ENCODE data around the gene ZNF296. TPM values are rescaled to one million over a fixed set of nuclear protein-coding genes. Genes with fewer than 3 reads are reported as not detected.

ZNF296 gene
- polyA plus RNA-seq, 1 experiment, result 0.09 TPM

DNA sequence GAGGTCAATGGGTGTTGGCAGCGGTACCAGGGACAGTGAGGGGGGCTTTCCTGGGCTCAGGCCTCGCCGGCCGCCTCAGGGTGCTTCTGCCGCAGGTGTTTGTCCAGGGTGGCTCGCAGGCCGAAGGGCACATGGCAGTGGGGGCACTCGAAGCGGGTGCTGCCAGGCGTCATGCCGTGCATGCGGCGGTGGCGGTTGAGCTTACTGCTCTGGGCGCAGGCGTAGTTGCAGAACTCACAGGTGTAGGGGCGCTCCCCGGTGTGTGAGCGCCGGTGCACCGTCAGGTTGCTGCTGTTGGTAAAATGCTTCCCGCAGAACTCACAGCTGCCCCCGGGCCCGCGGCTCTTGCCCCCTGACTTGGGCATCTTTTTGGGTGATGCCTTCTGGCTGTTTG, 4.7 kb downstream of the ZNF296 start:
- peaks cover 23% of the 10 kb centered on the region for H3K36me3 ChIP-seq (ENCODE audit: control insufficient read depth, insufficient read depth, low read length)
- POLR2A ChIA-PET, result no interaction called here
- CTCF ChIA-PET, result interaction anchor here (3.9 kb wide), 1 partner anchor 12 kb away, joined by 19 read pairs; no protein-coding TSS in a partner anchor
- H3K4me3 ChIP-seq (ENCODE audit: low read depth, low read length), result no peak overlapping the region
- no peak for DNase-seq (ENCODE audit: low read depth)
- H3K27me3 ChIP-seq (ENCODE audit: control insufficient read depth, insufficient read depth, low read length), result no peaks in the 10 kb centered on the region
- TF ChIP-seq, protein P1, sequence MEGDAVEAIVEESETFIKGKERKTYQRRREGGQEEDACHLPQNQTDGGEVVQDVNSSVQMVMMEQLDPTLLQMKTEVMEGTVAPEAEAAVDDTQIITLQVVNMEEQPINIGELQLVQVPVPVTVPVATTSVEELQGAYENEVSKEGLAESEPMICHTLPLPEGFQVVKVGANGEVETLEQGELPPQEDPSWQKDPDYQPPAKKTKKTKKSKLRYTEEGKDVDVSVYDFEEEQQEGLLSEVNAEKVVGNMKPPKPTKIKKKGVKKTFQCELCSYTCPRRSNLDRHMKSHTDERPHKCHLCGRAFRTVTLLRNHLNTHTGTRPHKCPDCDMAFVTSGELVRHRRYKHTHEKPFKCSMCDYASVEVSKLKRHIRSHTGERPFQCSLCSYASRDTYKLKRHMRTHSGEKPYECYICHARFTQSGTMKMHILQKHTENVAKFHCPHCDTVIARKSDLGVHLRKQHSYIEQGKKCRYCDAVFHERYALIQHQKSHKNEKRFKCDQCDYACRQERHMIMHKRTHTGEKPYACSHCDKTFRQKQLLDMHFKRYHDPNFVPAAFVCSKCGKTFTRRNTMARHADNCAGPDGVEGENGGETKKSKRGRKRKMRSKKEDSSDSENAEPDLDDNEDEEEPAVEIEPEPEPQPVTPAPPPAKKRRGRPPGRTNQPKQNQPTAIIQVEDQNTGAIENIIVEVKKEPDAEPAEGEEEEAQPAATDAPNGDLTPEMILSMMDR (IDR thresholded peaks at IDR 0.05; ENCODE audit: insufficient read depth, low read depth, low read length), result no peak

DNA sequence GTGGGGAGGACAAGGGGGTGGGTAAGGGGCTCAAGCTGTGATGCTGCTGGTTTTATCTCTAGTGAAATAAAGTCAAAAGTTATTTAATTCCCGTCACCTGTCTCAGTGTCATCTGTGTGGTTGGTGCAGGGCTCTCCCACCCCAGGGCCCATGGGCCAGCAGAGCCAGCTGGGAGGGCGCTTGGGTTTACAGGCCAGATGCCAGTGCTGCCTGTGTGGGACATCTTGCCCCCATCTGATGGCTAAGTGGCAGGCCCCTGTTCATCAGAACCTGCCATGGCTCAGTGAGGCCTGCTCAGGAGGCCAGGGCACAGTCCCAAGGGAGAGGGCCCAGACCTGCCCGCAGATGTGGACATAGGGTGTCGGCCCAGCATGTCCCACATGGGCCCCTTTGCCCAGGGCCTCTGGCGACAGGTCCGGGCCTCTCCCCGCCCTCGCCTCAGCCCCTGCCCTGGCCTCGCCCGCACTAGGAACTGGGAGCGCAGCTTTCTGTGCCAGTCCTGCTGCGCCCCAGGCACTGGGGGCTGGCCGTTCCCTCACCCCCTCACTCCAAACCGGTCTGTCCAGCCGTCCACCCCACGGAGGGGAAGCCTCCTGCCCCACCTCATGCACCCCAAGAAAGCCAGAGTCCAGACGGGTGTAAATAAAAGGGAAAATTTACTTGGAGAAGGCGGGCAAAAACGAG, 5.3 kb downstream of the ZNF296 start:
- Histone ChIP-seq H3K36me3 (ENCODE audit: control insufficient read depth, insufficient read depth, low read length) (peaks cover 23% of the 10 kb centered on the region), H3K27me3 (ENCODE audit: control insufficient read depth, insufficient read depth, low read length) (no peaks in the 10 kb centered on the region), H3K4me3 (ENCODE audit: low read depth, low read length) (no peak overlapping the region)
- ChIA-PET CTCF (interaction anchor here (0.5 kb wide), 1 partner anchor 264 kb away, joined by 3 read pairs; no protein-coding TSS in a partner anchor), POLR2A (no interaction called here)
- DNase-seq (ENCODE audit: low read depth), result no peak
- TF ChIP-seq, protein P1 (IDR thresholded peaks at IDR 0.05; ENCODE audit: insufficient read depth, low read depth, low read length), result no peak

DNA sequence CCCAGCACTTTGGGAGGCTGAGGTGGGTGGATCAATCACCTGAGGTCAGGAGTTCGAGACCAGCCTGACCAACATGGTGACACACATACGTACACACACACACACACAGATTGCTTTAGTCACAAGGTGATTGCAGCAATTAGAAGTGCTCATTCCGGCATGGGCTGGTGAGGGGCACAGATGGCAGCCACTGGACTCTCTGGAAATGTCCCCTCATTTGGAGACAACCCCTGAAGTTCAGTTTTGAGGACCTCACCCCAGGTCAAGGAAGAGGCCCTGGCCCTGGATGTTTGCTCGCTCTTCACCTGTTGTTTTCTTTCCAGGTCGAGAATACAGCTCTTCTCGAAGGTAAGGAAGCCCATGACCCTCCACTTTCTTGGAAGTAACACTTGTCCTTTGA, 6.1 kb downstream of the ZNF296 start:
- Histone ChIP-seq H3K36me3 (ENCODE audit: control insufficient read depth, insufficient read depth, low read length) (peaks cover 26% of the 10 kb centered on the region), H3K27me3 (ENCODE audit: control insufficient read depth, insufficient read depth, low read length) (no peaks in the 10 kb centered on the region), H3K4me3 (ENCODE audit: low read depth, low read length) (no peak overlapping the region)
- no peak for DNase-seq (ENCODE audit: low read depth)
- TF ChIP-seq, protein P1 (IDR thresholded peaks at IDR 0.05; ENCODE audit: insufficient read depth, low read depth, low read length), result no peak
- ChIA-PET POLR2A (no interaction called here), CTCF (interaction anchor here (0.5 to 2.5 kb wide), 2 partner anchors 11 to 265 kb away, joined by 3 to 19 read pairs; no protein-coding TSS in a partner anchor)

DNA sequence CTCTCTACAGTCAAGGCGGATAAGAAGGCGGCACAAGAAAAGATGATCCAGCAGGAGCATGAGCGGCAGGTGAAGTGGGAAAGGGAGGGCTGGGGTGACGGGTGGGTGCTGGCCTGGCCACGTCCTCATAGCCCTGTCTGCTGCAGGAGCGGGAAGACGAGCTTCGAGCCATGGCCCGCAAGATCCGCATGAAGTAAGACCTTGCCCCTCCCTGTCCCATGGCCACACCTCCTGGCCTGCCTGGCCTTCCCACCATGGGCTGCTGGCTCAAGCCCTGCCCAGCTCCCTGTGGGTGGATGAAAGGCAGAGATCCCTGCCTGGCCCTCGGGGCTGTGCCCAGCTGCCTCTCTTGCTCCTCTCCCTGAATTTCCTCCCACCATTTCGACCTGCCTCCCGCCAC, 7.2 kb downstream of the ZNF296 start:
- no peak for DNase-seq (ENCODE audit: low read depth)
- ChIA-PET POLR2A (no interaction called here), CTCF (interaction anchor here (2.5 kb wide), 1 partner anchor 10 kb away, joined by 19 read pairs; no protein-coding TSS in a partner anchor)
- Histone ChIP-seq H3K36me3 (ENCODE audit: control insufficient read depth, insufficient read depth, low read length) (peaks cover 34% of the 10 kb centered on the region), H3K27me3 (ENCODE audit: control insufficient read depth, insufficient read depth, low read length) (no peaks in the 10 kb centered on the region), H3K4me3 (ENCODE audit: low read depth, low read length) (no peak overlapping the region)
- TF ChIP-seq, protein P1 (IDR thresholded peaks at IDR 0.05; ENCODE audit: insufficient read depth, low read depth, low read length), result no peak

DNA sequence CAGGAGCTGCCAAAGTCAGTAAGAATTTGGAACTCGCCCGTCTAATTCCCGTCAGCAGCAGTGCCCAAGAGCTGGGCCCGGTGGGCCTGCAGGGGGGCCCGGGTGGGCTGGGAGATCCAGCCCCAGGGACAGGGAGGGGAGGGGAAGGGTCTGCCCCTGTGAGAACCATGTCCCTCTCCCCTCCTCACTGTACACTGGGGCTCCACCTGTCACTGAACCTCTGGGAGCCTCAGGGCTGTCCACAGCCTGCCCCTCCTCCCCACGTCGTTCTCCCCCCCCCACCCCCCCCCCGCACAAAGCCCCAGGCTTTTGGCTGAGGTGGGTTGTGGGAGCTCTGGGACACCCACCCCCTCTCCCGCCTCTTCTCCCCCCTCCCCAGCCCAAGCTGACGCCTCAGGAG, 8.2 kb downstream of the ZNF296 start:
- ChIA-PET POLR2A (no interaction called here), CTCF (interaction anchor here (2.5 kb wide), 1 partner anchor 9 kb away, joined by 19 read pairs; no protein-coding TSS in a partner anchor)
- Histone ChIP-seq H3K36me3 (ENCODE audit: control insufficient read depth, insufficient read depth, low read length) (peaks cover 38% of the 10 kb centered on the region), H3K27me3 (ENCODE audit: control insufficient read depth, insufficient read depth, low read length) (no peaks in the 10 kb centered on the region), H3K4me3 (ENCODE audit: low read depth, low read length) (no peak overlapping the region)
- TF ChIP-seq, protein P1 (IDR thresholded peaks at IDR 0.05; ENCODE audit: insufficient read depth, low read depth, low read length), result no peak
- DNase-seq (ENCODE audit: low read depth), result no peak

All from BJ (cell line).